Liver (tissue), 9 donors: ENCODE data around the gene DCN. TPM values are rescaled to one million over a fixed set of nuclear protein-coding genes. Genes with fewer than 3 reads are reported as not detected.

Source experiments
- DNase-seq: peaks from one replicate; pipeline ENCODE4 v3.0.0-alpha.2; 2017; ENCODE audit warnings: low spot score
- H3K27ac ChIP-seq, 2 donors: one replicate each; pipeline ENCODE4 v1.7.0; 2013; ENCODE audit warnings: inconsistent platforms in 2 of 2, low read length in 2 of 2, control low read depth in 1 of 2, low read depth in 1 of 2, mild to moderate bottlenecking in 1 of 2
- H3K27me3 ChIP-seq, 4 donors: one replicate each; pipeline versions ENCODE4 v1.6.1 to v1.7.0; 2013; ENCODE audit warnings: low read length in 3 of 4, inconsistent platforms in 1 of 4, mild to moderate bottlenecking in 1 of 4, moderate library complexity in 1 of 4; ENCODE audit not compliant: control insufficient read depth in 4 of 4, insufficient read depth in 4 of 4
- H3K36me3 ChIP-seq, 4 donors: one replicate each; pipeline versions ENCODE4 v1.6.1 to v1.7.0; 2013; ENCODE audit warnings: low read length in 3 of 4, mild to moderate bottlenecking in 3 of 4, low read depth in 1 of 4, moderate library complexity in 1 of 4; ENCODE audit not compliant: control insufficient read depth in 4 of 4, insufficient read depth in 3 of 4
- H3K4me1 ChIP-seq, 4 donors: one replicate each; pipeline versions ENCODE4 v1.6.1 to v1.7.0; 2013; ENCODE audit warnings: low read length in 3 of 4, mild to moderate bottlenecking in 3 of 4, moderate library complexity in 1 of 4; ENCODE audit not compliant: control insufficient read depth in 4 of 4, insufficient read depth in 4 of 4
- H3K4me3 ChIP-seq, 3 donors: one replicate each; pipeline versions ENCODE4 v1.6.1 to v1.7.0; 2013; ENCODE audit warnings: low read length in 3 of 3, control low read depth in 1 of 3, low read depth in 1 of 3, mild to moderate bottlenecking in 1 of 3
- H3K9ac ChIP-seq, 2 donors: one replicate each; pipeline ENCODE4 v1.7.0; 2013; ENCODE audit warnings: low read length in 2 of 2, mild to moderate bottlenecking in 2 of 2, moderate library complexity in 2 of 2, control low read depth in 1 of 2, low read depth in 1 of 2
- H3K9me3 ChIP-seq, 4 donors: one replicate each; pipeline versions ENCODE4 v1.6.1 to v1.7.0; 2013; ENCODE audit warnings: low read length in 3 of 4; ENCODE audit not compliant: control insufficient read depth in 4 of 4
- ATF3 ChIP-seq: IDR thresholded peaks from 2 replicates; pipeline ENCODE4 v1.6.1; 2016; ENCODE audit warnings: antibody characterized with exemption
- CTCF ChIP-seq: fragments of 150-350 bp; IDR thresholded peaks from 2 replicates; pipeline ENCODE4 v1.5.1; 2017; ENCODE audit warnings: improper control_type of control experiment, low read depth, low read length; ENCODE audit not compliant: missing input control
- EGR1 ChIP-seq, 2 donors: IDR thresholded peaks; 2 replicates each; pipeline ENCODE4 v1.6.1; 2016 to 2018; ENCODE audit warnings: antibody characterized with exemption in 2 of 2, low read depth in 2 of 2
- FOXA1 ChIP-seq: IDR thresholded peaks from 2 replicates; pipeline ENCODE4 v1.6.1; 2016; ENCODE audit warnings: antibody characterized with exemption
- FOXA2 ChIP-seq: IDR thresholded peaks from 2 replicates; pipeline ENCODE4 v1.6.1; 2016; ENCODE audit warnings: antibody characterized with exemption
- GABPA ChIP-seq, 2 donors: IDR thresholded peaks in 1 of 2; conservative IDR thresholded peaks in 1 of 2; 2 replicates each; pipeline ENCODE4 v1.6.1; 2016; ENCODE audit warnings: antibody characterized with exemption in 2 of 2, mild to moderate bottlenecking in 1 of 2, moderate library complexity in 1 of 2
- HNF4A ChIP-seq, 2 donors: conservative IDR thresholded peaks; 2 replicates each; pipeline ENCODE4 v1.6.1; 2016; ENCODE audit warnings: antibody characterized with exemption in 2 of 2, mild to moderate bottlenecking in 2 of 2
- HNF4G ChIP-seq: IDR thresholded peaks from 2 replicates; pipeline ENCODE4 v1.6.1; 2016; ENCODE audit warnings: antibody characterized with exemption
- JUND ChIP-seq, 2 donors: IDR thresholded peaks; 2 replicates each; pipeline ENCODE4 v1.6.1; 2016; ENCODE audit warnings: antibody characterized with exemption in 2 of 2
- MAX ChIP-seq: IDR thresholded peaks from 2 replicates; pipeline ENCODE4 v1.6.1; 2016; ENCODE audit warnings: antibody characterized with exemption
- NR2F2 ChIP-seq: IDR thresholded peaks from 2 replicates; pipeline ENCODE4 v1.6.1; 2016; ENCODE audit warnings: antibody characterized with exemption
- RAD21 ChIP-seq, 2 donors: IDR thresholded peaks; 2 replicates each; pipeline ENCODE4 v1.6.1; 2016; ENCODE audit warnings: antibody characterized with exemption in 2 of 2, mild to moderate bottlenecking in 2 of 2
- REST ChIP-seq: IDR thresholded peaks from 2 replicates; pipeline ENCODE4 v1.6.1; 2016; ENCODE audit warnings: antibody characterized with exemption, mild to moderate bottlenecking
- RXRA ChIP-seq, 2 donors: IDR thresholded peaks; 2 replicates each; pipeline ENCODE4 v1.6.1; 2017 to 2018; ENCODE audit warnings: antibody characterized with exemption in 2 of 2, mild to moderate bottlenecking in 1 of 2
- SP1 ChIP-seq: IDR thresholded peaks from 2 replicates; pipeline ENCODE4 v1.6.1; 2018; ENCODE audit warnings: antibody characterized with exemption, mild to moderate bottlenecking
- TAF1 ChIP-seq: conservative IDR thresholded peaks from 2 replicates; pipeline ENCODE4 v1.6.1; 2016; ENCODE audit warnings: antibody characterized with exemption, mild to moderate bottlenecking
- YY1 ChIP-seq: IDR thresholded peaks from 2 replicates; pipeline ENCODE4 v1.6.1; 2016; ENCODE audit warnings: antibody characterized with exemption, mild to moderate bottlenecking
- ZBTB33 ChIP-seq: IDR thresholded peaks from 2 replicates; pipeline ENCODE4 v1.6.1; 2016; ENCODE audit warnings: antibody characterized with exemption
- polyA plus RNA-seq, 2 donors: library from polyadenylated mRNA; stranded (reverse) in 1 of 2; unstranded in 1 of 2; fragments of 200-250 nt in 1 of 2; fragments of >200 nt in 1 of 2; fragmentation: Nextera tagmentation in 1 of 2; extraction: Ambion mirVana in 1 of 2; gene quantifications; one replicate each; pipeline versions ENCODE4 v1.2.1 to v1.2.3, GENCODE V29; 2013 to 2015
- total RNA-seq, 2 donors: library from RNA; depleted of rRNA; stranded (reverse); fragments of >200 nt; gene quantifications; one replicate each; pipeline ENCODE4 v1.2.3, GENCODE V29; 2014
- donor health status: healthy.
- donor health status: healthy.
- donor health status: healthy.
- donor health status: healthy.
- donor health status: healthy.

Gene DCN
- total and polyA plus RNA-seq, 4 donors: 74.9 to 148 (median 98.6) TPM

- Histone ChIP-seq H3K4me3 (no peak overlapping the region), H3K27me3 (no peaks in the 10 kb centered on the region), H3K9me3 (peaks cover 0 to 9% (median 0%) of the 10 kb centered on the region in 4 donors), H3K4me1 (no peaks in the 10 kb centered on the region), H3K9ac (no peak overlapping the region), H3K36me3 (no peaks in the 10 kb centered on the region), H3K27ac (no peak overlapping the region)
- TF ChIP-seq GABPA (IDR thresholded peaks at IDR 0.05 in 1 of 2, conservative IDR thresholded peaks at IDR 0.05 in 1 of 2): no peak
- no peak for TF ChIP-seq NR2F2
- TF ChIP-seq ZBTB33: no peak
- TF ChIP-seq JUND (IDR thresholded peaks at IDR 0.05): no peak
- no peak for TF ChIP-seq EGR1 (IDR thresholded peaks at IDR 0.05; ENCODE audit: low read depth in 2 of 2)
- TF ChIP-seq YY1: no peak
- no peak for TF ChIP-seq HNF4A (conservative IDR thresholded peaks at IDR 0.05)
- no peak for TF ChIP-seq REST
- TF ChIP-seq RAD21 (IDR thresholded peaks at IDR 0.05): no peak
- no peak for TF ChIP-seq HNF4G
- no peak for TF ChIP-seq MAX
- no peak for TF ChIP-seq CTCF
- TF ChIP-seq SP1: no peak
- TF ChIP-seq ATF3: no peak
- no peak for TF ChIP-seq TAF1
- no peak for TF ChIP-seq RXRA (IDR thresholded peaks at IDR 0.05)
- TF ChIP-seq FOXA2: no peak
- no peak for TF ChIP-seq FOXA1
- DNase-seq: no peak
Measured at GRCh38 chr12:91094032-91094662, 88.5 kb downstream of the DCN start.
